Activated CD8-positive, alpha-beta memory T cell treated with anti-CD3 and anti-CD28 coated beads for 48 hours (primary cell): ENCODE results near the gene ITPRIP.

Source experiments
- DNase-seq, 3 experiments: peaks; one replicate each; pipeline ENCODE4 v3.0.0-alpha.2; 2020; ENCODE audit warnings: low read depth in 2 of 3, low spot score in 2 of 3

ITPRIP gene

DNA sequence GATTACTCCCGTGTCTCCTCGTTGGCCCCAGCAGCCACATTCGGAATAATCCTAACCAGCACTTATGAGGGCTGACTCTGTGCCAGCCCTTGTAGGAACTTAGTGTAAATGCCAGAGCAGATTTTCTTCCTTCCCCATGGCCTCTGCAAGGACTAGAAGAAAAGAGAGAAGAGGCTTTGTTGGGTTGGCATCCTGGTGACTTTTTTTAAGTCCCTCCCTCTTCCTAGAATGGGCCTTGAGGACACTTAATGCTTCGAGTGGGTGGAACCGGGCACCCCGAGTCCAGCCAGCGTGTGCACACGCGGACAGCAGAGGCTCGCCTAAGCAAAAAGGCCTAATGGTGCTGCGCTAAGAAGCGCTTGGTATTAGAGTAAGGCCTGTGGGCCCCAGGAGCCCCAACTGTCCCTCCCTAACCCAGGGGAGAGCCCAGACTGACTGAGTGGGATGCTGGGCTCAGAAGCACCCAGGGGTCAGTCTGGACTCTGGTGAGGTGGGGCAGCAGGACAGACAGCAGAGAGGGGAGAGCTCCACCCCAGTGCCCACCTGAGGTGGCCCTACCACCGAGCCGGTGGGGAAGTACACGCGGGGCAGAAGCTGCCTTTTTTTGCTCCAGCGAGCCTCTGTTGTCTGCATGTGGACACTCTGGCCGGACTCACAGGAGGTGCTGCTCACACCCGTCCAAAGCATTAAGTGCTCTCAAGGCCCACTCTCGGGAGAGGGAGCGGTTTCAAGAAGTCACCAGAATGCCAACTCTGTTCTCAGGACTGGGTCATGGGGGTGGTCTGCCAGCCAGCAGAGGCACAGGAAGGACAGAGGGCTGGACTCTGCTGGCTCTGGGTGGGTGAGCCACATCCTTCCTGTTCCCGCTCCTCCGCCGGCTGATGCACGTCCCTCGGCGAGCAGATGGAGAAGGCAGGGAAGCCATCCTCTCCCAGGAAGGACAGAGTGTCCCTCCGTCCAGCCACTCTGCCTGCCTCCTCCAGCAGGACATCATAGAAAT lies 12.5 kb downstream of the ITPRIP start:
- DNase-seq: no peak

DNA sequence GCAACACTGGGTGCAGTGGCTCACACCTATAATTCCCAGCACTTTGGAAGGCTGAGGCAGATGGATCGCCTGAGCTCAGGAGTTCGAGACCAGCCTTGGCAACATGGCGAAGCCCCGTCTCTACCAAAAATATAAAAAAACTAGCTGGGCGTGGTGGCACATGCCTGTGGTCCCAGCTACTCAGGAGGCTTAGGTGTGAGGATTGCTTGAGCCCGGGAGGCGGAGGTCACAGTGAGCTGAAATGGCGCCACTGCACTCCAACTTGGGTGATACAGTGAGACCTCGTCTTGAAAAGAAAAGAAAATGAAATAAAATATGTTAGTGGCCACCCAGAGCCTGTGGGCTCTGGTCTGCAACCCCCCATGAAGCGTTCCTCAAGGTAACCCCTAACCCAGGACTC lies 13.3 kb downstream of the ITPRIP start:
- DNase-seq: no peak

DNA sequence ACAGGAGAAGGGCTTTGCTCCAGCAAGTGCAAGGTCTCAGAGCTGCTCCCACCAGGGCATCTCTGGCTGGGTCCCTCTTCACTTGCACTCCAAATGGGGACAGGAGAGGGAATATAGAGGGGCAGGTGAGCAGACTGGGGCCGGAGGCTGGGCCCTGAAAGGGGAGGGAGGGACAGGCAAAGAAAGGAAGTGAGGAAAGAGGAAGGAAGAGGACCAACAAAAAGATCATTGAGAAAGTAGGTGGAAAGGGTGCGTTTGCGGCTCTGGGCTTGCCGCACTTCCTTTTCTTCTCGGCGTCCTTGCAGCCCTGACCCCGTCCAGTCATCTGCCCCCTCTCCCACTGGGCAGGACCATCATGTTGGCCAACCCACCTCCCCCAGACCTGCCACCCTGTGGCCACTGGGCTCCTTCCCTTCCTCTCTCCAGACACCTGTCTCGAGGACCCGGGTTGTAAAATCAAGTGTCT lies 14.0 kb downstream of the ITPRIP start:
- DNase-seq: no peak

DNA sequence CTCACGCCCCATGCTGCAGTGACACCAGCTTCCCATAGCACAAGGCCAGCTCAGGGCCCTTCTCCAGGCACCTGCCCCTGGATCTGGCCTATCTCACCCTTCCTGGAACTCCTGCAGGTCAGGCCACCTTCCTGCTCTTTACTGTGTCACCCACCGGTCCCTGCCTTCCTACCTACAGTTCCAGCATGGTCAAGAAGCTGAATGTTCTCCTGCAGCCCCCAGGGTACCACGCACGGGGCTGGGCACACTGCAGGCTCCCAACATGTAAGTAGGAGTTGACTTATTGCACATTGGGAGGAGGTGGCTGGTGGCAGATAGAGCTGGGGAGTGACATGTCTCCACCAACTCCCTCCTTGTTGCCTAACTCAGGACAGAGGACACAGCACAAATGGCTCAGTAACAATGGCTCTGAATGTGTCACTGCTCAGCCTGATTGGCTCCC lies 14.5 kb downstream of the ITPRIP start:
- no peak for DNase-seq

DNA sequence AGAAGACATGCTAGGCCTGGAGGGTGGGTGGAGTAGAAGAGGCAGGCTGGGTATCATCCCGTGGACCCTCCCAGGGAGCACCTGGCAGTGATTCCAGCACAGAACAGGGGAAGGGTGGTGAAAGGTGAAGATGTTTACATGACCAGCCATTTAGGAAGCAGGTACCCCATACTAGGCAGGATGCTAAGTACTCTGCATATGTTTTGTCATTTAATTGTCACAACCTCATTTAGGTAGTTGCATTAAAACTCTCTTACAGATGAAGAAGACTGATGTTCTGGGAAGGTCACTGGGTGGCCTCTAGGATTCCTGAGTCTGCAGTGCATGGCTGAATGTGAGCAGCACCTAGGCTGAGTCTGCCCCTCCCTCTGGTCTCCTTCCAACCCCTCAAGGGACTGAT lies 15.2 kb downstream of the ITPRIP start:
- no peak for DNase-seq

DNA sequence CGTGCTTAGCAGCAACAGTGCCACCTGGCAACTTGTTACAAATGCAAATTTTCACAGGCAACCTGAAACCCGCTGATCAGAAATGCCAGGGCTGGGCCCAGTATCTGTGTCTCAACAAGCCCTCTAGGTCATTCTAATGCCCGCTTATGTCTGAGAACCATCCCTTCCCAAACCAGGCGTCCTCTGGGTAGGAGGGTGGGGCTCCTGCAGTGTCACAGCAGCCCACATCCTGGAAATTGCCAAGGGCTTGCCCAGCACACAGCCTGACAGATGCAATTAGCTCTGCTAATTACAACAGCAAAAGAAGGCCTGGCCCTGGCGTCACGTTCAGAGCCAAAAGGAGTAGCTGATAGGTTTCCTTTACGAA lies 15.9 kb downstream of the ITPRIP start:
- DNase-seq: no peak

DNA sequence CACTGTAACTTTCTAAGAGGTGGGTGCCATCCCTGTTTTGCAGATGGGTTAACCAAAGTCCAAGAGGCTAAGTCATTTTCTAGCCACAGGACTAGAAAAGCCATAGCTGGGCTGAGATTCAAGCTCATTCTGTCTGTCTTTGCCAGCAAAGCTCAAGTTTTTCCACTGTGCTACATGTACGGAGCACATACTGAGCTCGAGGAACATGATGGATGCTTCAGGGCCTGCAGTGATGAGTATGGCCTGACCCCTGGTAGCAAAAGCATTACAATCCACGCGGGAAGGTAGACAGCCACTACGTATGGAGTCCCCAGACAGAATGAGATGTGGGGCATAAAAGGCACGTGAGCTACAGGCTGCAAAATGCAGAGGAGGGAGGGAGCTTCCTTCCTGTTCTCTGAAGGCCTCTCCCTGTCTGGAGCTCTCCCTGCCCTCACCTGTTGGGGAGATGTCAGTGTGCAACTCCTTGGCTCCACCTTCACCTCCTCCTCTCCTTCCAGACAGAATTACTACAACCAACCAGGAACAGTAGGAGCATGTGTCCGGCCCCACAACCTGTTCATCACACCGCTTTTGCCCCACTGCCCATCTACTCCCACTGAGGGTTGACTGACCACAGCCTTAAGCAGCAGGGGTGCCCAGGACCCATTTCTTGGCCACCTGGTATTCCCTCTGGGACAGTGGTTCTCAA lies 16.4 kb downstream of the ITPRIP start:
- DNase-seq: no peak

DNA sequence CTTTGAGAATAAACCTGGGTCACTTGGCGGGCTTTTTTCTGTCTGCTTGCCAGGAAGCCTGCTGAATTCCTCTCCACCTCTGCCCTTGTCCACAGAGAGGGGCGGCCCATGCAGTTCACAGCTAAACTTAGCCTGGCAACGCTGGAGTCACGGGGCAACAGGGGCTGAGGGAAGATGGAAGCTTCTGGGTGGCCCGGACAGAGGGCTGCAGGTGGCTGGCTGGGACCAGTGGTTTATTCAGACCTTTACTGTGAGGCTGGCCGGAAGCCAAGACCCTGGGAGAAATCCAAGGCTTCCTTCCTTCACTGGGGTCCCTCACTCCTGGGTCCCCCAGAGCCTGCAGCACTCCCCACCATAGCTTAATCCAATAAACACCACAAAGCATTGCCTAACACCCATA lies 17.0 kb downstream of the ITPRIP start:
- DNase-seq: no peak

DNA sequence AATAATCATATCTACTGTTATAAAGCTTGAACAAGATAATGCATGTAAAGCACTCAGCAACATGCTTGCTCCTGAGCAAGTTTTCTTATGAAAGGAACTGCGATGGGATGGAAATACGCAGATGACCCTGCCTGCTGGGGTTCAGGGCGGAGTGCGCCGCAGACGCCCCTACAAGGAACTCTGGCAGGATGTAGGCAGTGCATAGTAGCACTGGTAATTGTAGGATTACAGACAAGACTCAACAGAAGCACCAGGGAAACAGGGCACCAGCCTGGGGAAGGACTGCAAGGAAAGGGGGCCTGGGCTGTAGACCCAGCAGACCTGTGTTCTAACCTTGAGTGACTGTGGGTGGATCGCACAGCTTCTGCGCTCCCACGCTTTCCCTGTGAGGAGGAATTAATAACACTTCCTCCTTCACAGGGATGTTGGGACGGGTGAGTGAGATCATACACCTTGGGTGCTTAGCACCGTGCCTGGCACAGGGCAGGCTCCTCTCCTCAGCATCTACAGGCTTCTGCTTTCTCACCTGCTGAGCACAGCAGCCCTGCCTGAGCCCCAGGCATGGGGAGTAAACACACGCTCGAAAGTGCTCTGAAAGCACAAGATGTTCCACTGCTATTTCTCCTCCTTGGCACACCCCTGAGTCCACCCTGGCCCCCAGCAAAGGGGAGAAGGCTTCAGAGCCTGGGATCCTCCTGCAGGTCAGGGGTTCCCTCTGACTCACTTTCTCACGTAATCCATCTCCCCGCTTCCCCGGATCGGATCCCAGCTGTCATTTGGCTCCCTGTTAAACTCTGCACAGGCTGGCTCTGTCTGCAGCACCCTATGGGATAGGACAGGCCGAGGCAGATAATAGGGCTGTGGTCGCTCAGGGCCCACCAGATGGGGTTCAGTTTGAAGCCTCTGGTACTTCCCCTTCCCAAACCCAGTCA lies 19.2 kb downstream of the ITPRIP start:
- no peak for DNase-seq

DNA sequence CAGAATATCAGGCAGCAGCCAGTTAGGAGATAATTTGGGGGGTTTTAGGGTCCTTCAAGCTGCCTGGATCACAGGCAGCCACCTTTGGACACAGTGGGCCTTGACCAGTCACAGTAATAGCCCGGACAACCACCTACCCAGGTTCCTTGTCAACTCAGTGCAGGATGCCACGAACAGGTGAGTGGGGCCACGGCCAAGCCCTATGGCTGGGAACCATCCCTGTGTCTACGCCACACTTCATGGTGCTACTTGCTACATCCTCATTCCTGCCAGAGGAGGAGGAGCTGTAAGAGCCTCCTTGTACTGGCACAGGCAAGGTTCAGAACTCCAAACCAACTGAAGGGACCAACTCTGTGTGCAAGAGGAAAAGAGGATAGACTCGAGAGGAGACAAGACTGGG lies 19.9 kb downstream of the ITPRIP start:
- DNase-seq: no peak

DNA sequence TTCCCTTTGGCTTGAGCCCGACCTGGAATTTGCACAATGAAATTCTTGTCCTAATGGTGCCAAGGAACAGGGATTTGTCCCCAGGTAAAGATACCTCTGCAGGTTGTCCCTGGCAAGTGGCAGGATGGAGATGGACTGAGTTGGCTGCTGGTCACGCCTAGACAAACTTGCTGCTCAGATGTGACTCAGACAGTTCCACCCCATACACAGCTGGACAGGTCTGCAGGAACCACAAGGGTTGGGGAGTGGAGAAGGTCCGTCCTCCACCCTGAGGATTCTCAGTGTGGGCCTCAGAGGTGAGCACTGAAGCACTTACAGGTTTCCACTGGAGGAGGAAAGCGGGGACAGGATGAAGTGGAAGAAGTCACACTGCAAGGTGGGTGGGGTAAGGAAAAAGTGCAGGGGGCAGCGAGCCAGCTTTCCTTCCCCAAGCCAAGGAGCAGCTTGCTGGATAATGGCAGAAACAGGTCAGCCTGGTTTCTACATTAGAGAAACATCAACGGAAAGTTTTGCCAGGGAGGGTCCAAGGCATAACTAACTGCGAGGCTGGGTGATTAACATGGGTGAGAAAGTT lies 20.5 kb downstream of the ITPRIP start:
- DNase-seq: no peak

DNA sequence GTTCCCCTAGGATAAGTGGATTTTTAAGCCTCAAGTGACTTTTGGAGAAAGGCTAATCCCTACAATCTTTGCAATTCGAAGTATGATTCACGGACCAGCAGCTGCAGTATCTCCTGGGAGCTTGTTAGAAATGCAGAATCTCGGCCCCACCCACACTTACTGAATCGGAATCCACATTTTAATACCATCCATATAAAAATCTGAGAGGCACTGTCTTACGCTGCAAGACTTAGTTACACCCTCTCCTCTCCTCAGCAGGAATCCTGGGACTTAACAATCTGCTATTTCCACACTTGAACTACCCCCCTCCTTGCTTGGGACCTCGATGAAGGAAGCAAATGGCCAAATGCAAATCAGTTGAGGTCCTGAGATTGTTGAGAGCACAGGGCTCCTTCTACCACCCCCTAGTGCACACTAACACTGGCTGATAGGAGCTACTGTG lies 21.0 kb downstream of the ITPRIP start:
- DNase-seq: no peak

DNA sequence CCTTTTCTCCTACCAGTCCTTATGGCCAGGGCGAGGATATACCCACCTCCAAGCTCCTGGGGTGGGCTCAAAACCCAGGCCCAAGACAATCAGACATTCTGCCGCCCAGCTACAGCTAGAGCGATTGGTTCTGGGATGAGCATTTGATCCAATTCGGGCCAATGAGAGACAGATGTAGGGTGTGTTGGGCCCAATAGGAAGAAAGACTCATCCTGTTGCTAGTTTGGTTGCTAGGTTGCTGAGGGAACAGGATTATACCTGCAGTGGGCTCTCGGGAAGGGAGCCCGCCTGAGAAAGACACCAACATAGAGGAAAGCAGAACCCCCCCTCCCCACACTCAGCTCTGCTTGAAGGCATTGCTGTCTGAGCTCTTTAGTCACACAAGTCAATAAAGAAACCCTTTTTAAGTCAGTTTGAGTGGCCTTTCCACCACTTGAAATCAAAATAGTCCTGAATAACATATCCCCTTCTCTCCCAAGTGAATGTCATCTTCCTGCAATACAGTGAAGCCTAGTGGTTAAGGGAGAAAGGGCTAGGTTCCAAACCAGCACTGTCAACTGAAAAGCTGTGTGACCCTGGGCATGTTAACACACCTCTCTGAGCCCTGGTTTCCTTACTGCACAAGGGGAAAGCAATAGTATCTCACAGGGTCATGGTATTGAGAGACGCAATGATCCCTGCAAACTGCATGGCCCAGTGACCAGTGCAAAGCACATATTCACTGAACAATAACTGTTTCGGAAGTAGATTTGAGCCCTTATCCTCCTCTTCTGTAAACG lies 21.8 kb downstream of the ITPRIP start:
- DNase-seq: no peak

DNA sequence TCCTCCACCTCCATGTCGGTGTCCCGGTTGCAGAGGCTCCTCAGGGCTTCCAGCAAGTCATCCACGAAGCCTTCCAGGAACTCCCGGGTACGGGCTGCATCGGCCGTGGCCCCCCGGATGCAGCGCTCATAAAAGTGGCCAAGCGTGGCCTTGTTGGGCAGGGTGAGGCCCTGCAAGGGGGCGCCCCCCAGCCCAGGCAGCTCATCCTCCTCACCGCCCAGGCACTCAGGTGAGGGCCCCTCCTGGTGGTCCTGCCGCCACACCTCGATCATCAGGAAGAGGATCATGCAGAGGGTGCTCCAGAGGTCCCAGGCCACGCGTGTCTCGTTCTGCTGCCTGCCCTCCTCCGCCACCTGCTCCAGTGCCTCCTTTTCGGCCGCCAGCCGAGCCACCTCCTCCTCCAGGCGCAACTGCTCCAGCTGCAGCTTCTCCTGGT lies 22.8 kb downstream of the ITPRIP start:
- DNase-seq: no peak

DNA sequence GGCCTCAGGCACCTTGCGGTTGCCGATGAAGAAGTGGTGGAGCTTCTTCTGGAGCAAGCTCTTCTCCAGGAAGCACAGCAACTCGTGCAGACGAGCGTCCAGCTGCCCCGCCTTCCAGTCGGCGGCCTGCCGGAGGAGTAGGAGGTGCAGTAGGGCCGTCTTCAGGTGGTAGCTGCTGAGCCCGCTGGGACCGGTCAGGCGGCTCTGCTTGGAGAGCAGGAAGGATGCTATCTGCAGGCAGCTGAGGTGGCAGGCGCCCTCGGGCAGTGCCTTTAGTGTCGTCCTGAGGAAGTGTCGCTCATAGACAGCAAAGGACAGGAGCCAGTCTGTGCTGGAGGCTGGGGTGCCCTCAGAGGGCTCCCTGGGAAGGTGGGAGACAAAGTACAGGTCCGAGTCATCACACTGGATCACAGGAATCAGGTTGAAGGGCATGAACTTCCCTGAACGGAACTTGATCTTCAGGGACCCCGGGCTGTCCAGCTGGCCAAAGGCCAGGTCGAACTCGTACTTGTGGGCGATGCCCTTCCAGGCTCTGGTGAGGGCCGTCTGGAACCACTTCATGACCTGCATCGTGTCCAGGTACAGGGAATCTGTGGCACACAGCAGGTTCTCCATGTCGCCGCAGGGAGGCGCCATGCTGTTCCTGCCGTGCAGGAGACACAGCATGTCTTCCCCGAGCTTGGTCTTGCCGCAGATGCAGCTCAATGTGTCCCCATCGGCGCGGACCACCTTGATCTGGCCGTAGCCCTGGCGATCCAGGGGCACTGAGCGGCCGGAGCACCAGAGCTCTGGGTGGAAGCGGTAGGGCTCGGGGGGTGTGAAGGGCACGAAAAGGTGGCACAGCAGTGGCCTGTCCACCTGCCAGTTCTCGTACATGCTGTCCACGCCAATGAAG lies 23.4 kb downstream of the ITPRIP start:
- DNase-seq: no peak

DNA sequence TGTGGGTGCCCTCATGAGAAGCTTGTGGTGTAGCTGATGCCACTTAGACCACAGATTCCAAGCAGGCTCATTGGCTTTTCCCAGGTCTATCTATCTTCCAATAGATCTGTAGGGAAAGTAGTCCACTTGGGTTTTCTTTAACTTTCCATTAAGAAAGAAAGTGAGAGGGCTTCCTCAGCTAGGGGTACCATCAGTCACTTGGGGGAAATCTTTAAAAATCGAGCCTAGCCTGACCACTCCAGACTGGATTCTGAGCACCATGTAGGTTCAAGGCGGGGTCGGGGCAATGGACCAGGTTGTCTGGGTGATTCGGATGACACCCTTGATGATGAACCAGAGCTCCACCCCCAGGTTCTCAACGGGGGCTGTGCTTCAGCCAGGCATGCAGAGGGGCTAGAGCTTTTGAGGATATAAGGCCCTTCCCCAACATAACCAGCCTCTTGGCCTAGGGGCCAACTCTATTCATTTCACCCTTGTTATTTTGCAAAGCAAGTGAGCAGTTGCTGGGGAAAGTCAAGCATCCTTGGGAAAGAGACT lies 27.0 kb downstream of the ITPRIP start:
- no peak for DNase-seq

DNA sequence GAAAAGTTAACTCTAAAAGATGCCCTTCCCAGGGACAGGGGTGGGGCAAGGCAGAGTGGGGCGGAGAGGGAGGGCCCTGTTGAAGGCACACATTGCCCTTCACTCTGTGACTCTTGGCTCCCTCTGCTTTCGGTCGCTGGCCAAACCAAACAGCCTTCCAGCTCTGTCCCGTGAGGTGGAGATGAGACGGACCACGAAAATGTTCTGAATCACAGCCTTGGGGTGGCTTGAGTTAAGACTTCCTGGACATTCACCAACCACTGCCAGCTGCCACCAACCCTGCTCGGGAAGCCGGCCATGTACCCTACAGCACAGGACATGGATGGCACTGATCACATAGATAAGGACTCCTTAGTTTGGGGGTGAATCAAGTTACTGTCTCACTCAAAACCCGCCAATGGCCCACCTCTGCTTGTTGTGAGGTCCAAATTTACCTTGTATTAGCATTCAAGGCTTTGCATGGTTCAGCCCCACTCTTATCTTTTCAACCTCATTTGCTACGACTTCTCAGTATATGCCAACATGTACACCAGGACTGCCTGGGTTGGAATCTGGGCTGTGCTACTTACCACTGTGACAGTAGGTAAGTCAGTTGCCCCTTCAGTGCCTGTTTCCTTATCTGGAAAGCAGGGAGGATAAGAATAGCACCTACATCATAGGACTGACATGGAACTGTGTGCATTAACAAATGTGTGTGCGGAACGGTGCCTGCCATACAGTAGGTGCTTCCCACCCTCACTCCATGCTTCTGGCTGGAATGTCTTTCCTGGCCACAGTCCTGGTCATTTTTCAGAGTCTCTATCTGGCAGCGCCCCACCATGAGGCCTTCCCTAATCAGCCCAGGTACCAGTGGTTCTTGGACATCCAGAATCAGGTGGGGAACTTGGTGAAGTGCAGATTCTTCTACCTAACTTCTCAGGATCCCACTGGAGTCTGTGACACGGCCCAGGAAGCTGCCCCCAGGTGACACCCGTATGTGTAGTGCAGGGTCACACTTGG lies 28.0 kb downstream of the ITPRIP start:
- DNase-seq: no peak
